Natural killer cell (primary cell): ENCODE data around the gene WDR54. TPM values are rescaled to one million over a fixed set of nuclear protein-coding genes. Genes with fewer than 3 reads are reported as not detected.

Source experiments
- ATAC-seq, 3 donors: fragments of 150-1000 bp in 2 of 3; fragments of 200-7000 bp in 1 of 3; cut with Tn5 transposase; 1 replicate in 1 of 3; 2 replicates in 2 of 3; pipeline ENCODE4 v1.10.0; 2021; ENCODE audit warnings: mild to moderate bottlenecking in 2 of 3, moderate library complexity in 2 of 3
- DNase-seq, 2 donors: peaks; one replicate each; pipeline versions ENCODE4 v3.0.0 to v3.0.0-alpha.2; 2013 to 2021; ENCODE audit warnings: mixed read lengths in 1 of 2
- H3K27ac ChIP-seq: one replicate; pipeline ENCODE4 v1.5.1; 2013; ENCODE audit warnings: mild to moderate bottlenecking, low read length
- H3K27me3 ChIP-seq: one replicate; pipeline ENCODE4 v1.6.1; 2013; ENCODE audit warnings: low read length; ENCODE audit not compliant: control insufficient read depth, insufficient read depth
- H3K36me3 ChIP-seq: one replicate; pipeline ENCODE4 v1.6.1; 2013; ENCODE audit warnings: low read length; ENCODE audit not compliant: control insufficient read depth, insufficient read depth
- H3K4me1 ChIP-seq: one replicate; pipeline ENCODE4 v1.6.1; 2013; ENCODE audit warnings: low read length; ENCODE audit not compliant: control insufficient read depth, insufficient read depth
- H3K4me3 ChIP-seq: one replicate; pipeline ENCODE4 v1.5.1; 2013; ENCODE audit warnings: low read length
- H3K9me3 ChIP-seq: one replicate; pipeline ENCODE4 v1.6.1; 2013; ENCODE audit warnings: low read length; ENCODE audit not compliant: control insufficient read depth, insufficient read depth
- H3K27ac Mint-ChIP-seq, 2 donors: one replicate each; pipeline ENCODE4 v1.8.0; 2022; ENCODE audit warnings: mild to moderate bottlenecking in 2 of 2, mixed read lengths in 2 of 2, moderate library complexity in 1 of 2
- H3K27me3 Mint-ChIP-seq, 2 donors: one replicate each; pipeline ENCODE4 v1.8.0; 2022; ENCODE audit warnings: low read depth in 2 of 2, mixed read lengths in 2 of 2
- H3K36me3 Mint-ChIP-seq: one replicate; pipeline ENCODE4 v1.8.0; 2022; ENCODE audit warnings: mixed read lengths
- H3K4me1 Mint-ChIP-seq, 2 donors: one replicate each; pipeline ENCODE4 v1.8.0; 2022; ENCODE audit warnings: mixed read lengths in 2 of 2
- H3K4me3 Mint-ChIP-seq: one replicate; pipeline ENCODE4 v1.8.0; 2022; ENCODE audit warnings: mild to moderate bottlenecking, moderate library complexity, mixed read lengths
- H3K9me3 Mint-ChIP-seq, 2 donors: one replicate each; pipeline ENCODE4 v1.8.0; 2022; ENCODE audit warnings: mixed read lengths in 2 of 2
- WGBS: methylation state at CpG from one replicate; pipeline ENCODE4 v1.1.7; 2013; ENCODE audit warnings: missing lambda C conversion rate; ENCODE audit not compliant: insufficient coverage; 5-methylcytosine and 5-hydroxymethylcytosine counted together
- intact Hi-C: fragments of 100-400 bp; cut with micrococcal nuclease; formaldehyde crosslinking; loops from one replicate; pipeline ENCODE4 v1.14.2; 2022
- total RNA-seq, 4 donors: library from RNA; stranded (reverse); fragments of 120-200 nt in 1 of 4; gene quantifications; one replicate each; pipeline versions ENCODE4 v1.2.3 to v1.2.4, GENCODE V29; 2013 to 2022
- TF ChIP-seq, protein P1 (sequence below): fragments of 200-600 bp; IDR thresholded peaks from one replicate; pipeline ENCODE4 v1.8.0; 2022; ENCODE audit warnings: antibody characterized with exemption

Gene WDR54
- total RNA-seq, 3 donors from 2014 or later (not counting 1 experiment from before 2014, with no cell fraction given): 28.0 to 35.3 (median 28.0) TPM

DNA sequence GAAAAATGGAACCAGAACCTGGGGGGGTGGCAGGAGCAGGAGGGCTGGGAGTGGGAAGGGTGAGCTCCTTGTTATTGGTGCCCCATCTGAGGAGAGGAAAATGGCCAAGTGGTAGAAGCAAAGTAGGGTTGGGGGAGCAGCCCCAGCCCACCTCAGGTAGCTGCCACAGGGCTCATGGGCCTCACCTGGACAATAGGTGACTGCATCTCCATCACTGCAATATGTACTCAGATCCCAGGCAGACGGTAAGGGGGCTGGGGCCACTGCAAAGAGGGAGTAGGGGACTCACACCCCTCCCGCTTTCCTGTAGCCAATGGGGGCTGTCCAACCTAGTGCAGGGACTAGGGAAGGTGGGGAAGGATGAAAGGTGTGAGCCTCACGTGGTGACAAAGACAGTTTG, 4.3 kb upstream of the WDR54 start:
- 88% methylated on average over 3 of the region's 3 CpGs for WGBS
- Mint-ChIP-seq H3K4me3 (no peak overlapping the region), H3K4me1 (peaks cover 25 to 38% of the 10 kb centered on the region in 2 donors), H3K36me3 (no peaks in the 10 kb centered on the region), H3K27me3 (peaks cover 0 to 7% of the 10 kb centered on the region in 2 donors), H3K27ac (peak overlapping the region in 1 of 2 donors; percentile 31), H3K9me3 (no peaks in the 10 kb centered on the region)
- Histone ChIP-seq H3K27me3 (no peaks in the 10 kb centered on the region), H3K27ac (no peak overlapping the region), H3K9me3 (no peaks in the 10 kb centered on the region), H3K4me1 (peaks cover 36% of the 10 kb centered on the region), H3K4me3 (no peak overlapping the region), H3K36me3 (no peaks in the 10 kb centered on the region)
- DNase-seq: no peak
- intact Hi-C loops: no loop called here
- no peak for ATAC-seq
- TF ChIP-seq, protein P1, sequence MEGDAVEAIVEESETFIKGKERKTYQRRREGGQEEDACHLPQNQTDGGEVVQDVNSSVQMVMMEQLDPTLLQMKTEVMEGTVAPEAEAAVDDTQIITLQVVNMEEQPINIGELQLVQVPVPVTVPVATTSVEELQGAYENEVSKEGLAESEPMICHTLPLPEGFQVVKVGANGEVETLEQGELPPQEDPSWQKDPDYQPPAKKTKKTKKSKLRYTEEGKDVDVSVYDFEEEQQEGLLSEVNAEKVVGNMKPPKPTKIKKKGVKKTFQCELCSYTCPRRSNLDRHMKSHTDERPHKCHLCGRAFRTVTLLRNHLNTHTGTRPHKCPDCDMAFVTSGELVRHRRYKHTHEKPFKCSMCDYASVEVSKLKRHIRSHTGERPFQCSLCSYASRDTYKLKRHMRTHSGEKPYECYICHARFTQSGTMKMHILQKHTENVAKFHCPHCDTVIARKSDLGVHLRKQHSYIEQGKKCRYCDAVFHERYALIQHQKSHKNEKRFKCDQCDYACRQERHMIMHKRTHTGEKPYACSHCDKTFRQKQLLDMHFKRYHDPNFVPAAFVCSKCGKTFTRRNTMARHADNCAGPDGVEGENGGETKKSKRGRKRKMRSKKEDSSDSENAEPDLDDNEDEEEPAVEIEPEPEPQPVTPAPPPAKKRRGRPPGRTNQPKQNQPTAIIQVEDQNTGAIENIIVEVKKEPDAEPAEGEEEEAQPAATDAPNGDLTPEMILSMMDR: no peak

GRCh38 chr2:74417763-74418162, 3.8 kb upstream of the WDR54 start:
- Mint-ChIP-seq H3K4me3 (no peak overlapping the region), H3K4me1 (peaks cover 25 to 41% of the 10 kb centered on the region in 2 donors)

DNA sequence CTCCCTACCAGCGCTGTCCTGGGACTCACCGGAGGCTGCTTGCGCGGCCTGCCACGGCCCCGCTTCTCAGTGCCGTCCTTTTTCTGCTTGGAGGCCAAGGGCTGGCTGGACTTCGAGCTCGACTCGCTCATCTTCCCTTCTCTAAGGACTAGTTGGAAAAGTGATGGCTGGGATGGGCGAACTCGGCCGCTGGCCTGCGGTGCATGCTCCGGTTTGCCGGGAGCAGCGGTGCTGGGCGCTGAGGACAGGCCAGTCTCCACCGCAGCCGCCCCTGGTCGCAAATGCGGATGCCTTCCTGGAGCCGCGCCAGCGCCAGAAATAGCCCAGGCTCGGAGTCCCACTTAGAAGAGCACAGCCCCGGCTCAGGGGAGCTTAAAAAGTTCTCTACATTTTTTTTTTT, 3.2 kb upstream of the WDR54 start:
- H3K27me3 Mint-ChIP-seq: peaks cover 0 to 6% of the 10 kb centered on the region in 2 donors
- DNase-seq (no peak), ATAC-seq (no peak)
- H3K4me3 ChIP-seq: no peak overlapping the region
- TF ChIP-seq, protein P1: no peak
- no peaks in the 10 kb centered on the region for H3K9me3 ChIP-seq
- H3K27ac Mint-ChIP-seq: no peak overlapping the region
- H3K27me3 ChIP-seq: no peaks in the 10 kb centered on the region
- no peaks in the 10 kb centered on the region for H3K36me3 ChIP-seq
- WGBS: 95% methylated on average over 26 of the region's 27 CpGs
- intact Hi-C loops: no loop called here
- peaks cover 25 to 43% of the 10 kb centered on the region in 2 donors for H3K4me1 Mint-ChIP-seq
- H3K36me3 Mint-ChIP-seq: no peaks in the 10 kb centered on the region
- peaks cover 39% of the 10 kb centered on the region for H3K4me1 ChIP-seq
- no peak overlapping the region for H3K4me3 Mint-ChIP-seq
- no peak overlapping the region for H3K27ac ChIP-seq
- no peaks in the 10 kb centered on the region for H3K9me3 Mint-ChIP-seq

More at GRCh38 chr2:74417763-74418162, 3.8 kb upstream of the WDR54 start:
- Histone ChIP-seq H3K4me3 (no peak overlapping the region), H3K36me3 (no peaks in the 10 kb centered on the region), H3K9me3 (no peaks in the 10 kb centered on the region), H3K4me1 (peaks cover 39% of the 10 kb centered on the region), H3K27ac (no peak overlapping the region), H3K27me3 (no peaks in the 10 kb centered on the region)
- no peak for DNase-seq
- intact Hi-C loops: no loop called here
- WGBS: 95% methylated on average over 5 of the region's 6 CpGs
- no peaks in the 10 kb centered on the region for H3K9me3 Mint-ChIP-seq
- no peak for ATAC-seq
- TF ChIP-seq, protein P1: no peak
- peaks cover 0 to 7% of the 10 kb centered on the region in 2 donors for H3K27me3 Mint-ChIP-seq
- no peaks in the 10 kb centered on the region for H3K36me3 Mint-ChIP-seq
- H3K27ac Mint-ChIP-seq: no peak overlapping the region

DNA sequence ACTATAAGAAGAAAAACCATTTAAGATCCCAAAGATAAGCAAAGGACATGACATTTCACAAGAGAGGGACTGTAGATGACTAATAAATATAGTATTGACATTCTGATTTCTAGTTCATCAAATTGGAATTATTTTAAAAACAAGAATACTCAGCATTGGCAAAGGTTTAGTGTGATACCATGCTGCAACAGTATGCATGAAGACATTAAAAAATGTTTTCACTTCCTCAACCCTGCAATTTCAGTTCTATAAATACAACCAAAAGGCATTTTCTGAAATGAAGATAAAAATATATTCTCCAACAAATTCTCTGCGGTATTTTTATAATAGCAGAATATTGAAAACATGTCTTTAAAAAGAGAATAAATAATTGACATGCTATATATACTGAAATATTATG, 2.2 kb upstream of the WDR54 start:
- Mint-ChIP-seq H3K36me3 (no peaks in the 10 kb centered on the region), H3K9me3 (no peaks in the 10 kb centered on the region), H3K4me3 (no peak overlapping the region), H3K27me3 (peaks cover 0 to 4% of the 10 kb centered on the region in 2 donors), H3K27ac (no peak overlapping the region), H3K4me1 (peaks cover 24 to 40% of the 10 kb centered on the region in 2 donors)
- TF ChIP-seq, protein P1: no peak
- H3K9me3 ChIP-seq: no peaks in the 10 kb centered on the region
- DNase-seq (no peak), ATAC-seq (no peak)
- H3K4me3 ChIP-seq: no peak overlapping the region
- H3K4me1 ChIP-seq: peaks cover 35% of the 10 kb centered on the region
- H3K36me3 ChIP-seq: no peaks in the 10 kb centered on the region
- no peaks in the 10 kb centered on the region for H3K27me3 ChIP-seq
- no CpG with 5 or more reads among the region's 1 CpG for WGBS
- no peak overlapping the region for H3K27ac ChIP-seq
- intact Hi-C loops: no loop called here
